Myocyte (in vitro differentiated cells): ENCODE measurements around the gene KLHL26. TPM values are rescaled to one million over a fixed set of nuclear protein-coding genes. Genes with fewer than 3 reads are reported as not detected.

Experiments
- DNase-seq: peaks from one replicate; pipeline ENCODE4 v3.0.0-alpha.2; 2012; ENCODE audit warnings: low read depth
- polyA plus RNA-seq: library from polyadenylated mRNA; unstranded; fragments of >200 nt; gene quantifications from one replicate; pipeline ENCODE4 v1.2.1, GENCODE V29; 2012; ENCODE audit warnings: missing spikeins
- total RNA-seq: library from RNA; depleted of rRNA; stranded (reverse); fragments of >200 nt; gene quantifications from 2 replicates; pipeline ENCODE4 v1.2.3, GENCODE V29; 2014

The KLHL26 gene, protein sequence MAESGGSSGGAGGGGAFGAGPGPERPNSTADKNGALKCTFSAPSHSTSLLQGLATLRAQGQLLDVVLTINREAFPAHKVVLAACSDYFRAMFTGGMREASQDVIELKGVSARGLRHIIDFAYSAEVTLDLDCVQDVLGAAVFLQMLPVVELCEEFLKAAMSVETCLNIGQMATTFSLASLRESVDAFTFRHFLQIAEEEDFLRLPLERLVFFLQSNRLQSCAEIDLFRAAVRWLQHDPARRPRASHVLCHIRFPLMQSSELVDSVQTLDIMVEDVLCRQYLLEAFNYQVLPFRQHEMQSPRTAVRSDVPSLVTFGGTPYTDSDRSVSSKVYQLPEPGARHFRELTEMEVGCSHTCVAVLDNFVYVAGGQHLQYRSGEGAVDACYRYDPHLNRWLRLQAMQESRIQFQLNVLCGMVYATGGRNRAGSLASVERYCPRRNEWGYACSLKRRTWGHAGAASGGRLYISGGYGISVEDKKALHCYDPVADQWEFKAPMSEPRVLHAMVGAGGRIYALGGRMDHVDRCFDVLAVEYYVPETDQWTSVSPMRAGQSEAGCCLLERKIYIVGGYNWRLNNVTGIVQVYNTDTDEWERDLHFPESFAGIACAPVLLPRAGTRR
- total RNA-seq = 3.5 and 3.9 TPM in 2 replicates
- 9.1 TPM for polyA plus RNA-seq

GRCh38 chr19:18636969-18637629 is at the start of gene KLHL26:
Gene KLHL26, plus strand, starts transcription at chr19:18637028. Its CDS starts 27 bp downstream, at chr19:18637055.
- DNase-seq = no peak

DNA sequence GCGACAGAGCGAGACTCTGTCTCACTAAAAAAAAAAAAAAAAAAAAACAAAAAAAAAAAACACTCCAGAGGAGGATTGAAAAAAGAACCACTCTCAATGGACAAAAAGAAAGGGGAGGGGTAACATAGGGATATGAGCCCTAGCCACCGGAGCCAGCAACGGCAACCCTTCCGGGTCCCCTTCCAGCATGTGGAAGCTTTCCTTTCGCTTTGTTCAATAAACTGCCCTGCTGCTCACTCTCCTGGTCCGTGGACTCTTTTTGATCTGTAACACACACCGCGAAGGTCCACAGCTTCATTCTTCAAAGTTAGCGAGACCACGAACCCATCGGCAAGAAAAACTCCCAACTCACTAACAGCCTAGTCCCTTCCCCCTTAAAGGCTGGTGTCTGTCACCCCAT is 49.3 kb upstream of the KLHL26 start:
- no peak for DNase-seq

DNA sequence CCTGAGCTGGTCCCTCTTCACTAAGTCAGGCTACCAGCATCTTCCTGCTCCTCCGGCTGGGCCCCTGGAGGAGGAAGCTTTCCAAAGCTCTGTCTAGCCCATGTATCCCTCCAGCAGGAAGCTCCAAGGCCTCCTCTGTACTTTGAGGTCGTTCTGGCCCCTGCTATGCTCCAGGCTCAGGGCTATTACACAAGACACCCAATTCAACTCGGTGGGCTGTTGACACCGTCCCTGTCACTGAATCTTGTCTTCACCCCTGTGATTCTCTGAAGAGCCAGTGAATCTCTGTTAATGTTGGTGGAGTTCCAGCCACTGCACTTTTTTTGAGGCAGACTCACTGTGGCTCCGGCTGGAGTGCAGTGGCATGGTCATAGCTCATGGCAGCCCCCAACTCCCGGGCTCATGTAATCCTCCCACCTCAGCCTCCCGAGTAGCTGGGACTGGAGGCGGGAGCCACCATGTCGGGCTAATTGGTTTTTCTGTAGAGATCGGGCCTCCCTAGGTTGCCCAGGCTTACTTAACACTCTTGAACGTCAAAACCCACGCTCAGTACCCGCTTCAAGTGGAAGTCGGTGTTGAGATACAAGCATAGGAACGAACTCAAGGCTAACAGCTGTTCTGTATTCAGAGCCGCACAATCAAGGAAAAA is 48.7 kb upstream of the KLHL26 start:
- no peak for DNase-seq

DNA sequence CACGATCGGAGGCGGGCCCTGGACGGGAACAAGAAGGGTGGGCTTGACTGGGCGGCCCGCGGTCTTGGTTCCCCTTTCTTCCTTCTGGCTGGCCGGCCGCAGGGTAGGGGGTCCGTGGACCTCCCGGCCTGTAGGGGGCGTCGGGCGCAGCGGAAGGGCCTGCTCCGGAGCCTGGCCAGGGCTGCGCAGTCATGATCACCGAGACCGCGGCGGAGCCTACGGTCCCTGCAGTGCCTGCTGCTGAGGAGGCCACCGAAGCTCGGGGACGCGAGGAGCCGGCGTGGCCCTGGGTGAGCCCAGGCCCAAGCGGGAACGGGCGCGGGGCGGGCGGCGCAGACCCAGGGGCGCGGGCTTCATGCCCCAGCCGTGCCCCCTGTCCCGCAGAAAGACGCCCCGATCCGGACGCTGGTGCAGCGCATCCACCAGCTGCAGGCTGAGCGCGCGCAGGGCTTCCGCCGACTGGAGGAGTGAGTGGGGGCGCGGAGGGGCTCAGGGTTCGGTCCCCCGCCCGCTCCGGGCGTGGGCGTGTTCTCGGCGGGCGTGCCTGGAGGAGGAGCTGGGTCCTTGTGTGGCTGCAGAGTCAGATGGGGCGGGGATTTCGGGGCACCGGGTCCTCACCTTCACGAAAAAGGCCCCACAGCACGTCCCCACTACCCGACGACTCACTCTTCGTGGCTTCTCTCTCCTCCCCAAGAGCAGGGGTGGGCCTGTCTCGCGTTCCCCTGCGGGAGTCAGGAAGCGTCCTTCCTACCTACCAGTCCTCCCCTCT is 48.0 kb upstream of the KLHL26 start, which contains the start of gene REX1BD:
REX1BD (plus strand) TSS at position 188 of the 769 bp plus-strand sequence; CDS start at position 192, 4 bp downstream.
- DNase-seq = peak; percentile 84

- DNase-seq = peak; percentile 50
These were observed 47.2 kb upstream of the KLHL26 start for GRCh38 chr19:18589380-18590272.

DNA sequence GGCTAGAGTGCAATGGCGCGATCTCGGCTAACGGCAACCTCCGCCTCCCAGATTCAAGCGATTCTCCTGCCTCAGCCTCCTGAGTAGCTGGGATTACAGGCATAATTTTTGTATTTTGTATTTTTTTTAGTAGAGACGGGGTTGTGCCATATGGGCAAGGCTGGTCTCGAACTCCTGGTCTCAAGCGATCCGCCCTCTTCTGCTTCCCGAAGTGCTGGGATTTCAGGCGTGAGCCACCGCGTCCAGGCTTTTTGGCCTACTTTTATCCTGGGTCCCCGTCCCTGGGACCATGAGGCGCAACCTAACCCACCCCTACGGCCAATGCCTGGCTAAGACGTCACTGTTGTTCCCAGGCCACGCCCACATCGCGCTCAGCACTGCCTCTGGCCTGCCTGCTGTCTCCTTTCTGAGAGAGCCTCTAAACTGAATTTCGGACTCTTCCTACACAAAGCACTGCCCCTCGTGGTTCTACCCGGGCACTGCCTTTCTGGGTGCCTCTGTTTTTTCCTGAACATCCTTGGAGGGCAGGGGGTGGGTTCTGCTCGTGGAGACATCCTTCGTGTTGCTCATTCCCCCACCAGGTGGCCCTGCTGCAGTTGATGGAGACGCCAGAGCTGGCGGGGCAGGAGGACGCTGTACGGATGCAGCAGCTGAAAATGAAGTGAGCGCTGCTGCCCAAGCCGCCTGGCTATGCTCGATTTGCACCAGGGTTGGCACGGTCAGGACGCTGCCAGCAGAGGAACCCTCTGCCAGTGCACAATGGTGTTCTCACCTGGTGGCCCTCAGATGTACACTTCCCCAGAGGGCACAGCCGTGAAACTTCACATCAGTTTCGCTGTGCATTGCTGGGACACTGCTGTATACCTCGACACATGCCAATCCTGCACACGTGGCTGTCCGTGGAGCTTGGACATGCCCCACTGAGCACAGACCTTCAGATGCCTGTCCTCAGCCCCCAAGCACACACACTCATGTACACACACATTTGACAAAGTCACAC is 46.3 kb upstream of the KLHL26 start:
- peak; percentile 13 for DNase-seq

DNA sequence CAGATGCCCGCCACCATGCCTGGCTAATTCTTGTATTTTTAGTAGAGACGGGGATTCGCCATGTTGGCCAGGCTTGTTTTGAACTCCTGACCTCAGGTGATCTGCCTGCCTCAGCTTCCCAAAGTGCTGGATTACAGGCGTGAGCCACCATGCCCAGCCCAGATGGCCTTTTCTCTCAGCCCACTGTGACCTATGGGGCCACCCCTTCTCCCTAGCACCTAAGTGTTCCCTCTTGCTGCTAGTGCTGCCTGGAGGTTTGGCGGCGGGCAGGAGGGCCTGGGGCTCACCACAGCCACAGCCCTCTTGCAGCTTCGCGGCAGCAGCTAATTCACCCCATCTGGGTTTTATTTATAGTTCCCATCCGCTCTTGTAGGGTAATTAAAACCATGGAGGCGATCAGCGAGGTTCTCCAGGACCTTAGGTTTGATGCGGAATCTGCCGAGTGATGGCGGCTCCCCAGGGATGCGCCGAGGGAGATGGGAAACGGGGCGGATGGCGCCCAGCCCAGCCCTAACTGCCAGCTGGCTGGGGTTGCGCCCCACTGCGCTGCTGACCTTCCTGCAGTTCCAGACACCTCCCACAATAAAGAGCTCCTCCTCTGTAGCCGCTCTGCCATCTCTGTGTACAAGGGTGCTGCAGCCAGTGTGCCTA is 45.0 kb upstream of the KLHL26 start:
- DNase-seq = no peak

GRCh38 chr19:18592732-18593131 is 44.1 kb upstream of the KLHL26 start:
- peak; percentile 18 for DNase-seq

GRCh38 chr19:18593367-18594095 is 43.3 kb upstream of the KLHL26 start:
- DNase-seq = no peak

DNA sequence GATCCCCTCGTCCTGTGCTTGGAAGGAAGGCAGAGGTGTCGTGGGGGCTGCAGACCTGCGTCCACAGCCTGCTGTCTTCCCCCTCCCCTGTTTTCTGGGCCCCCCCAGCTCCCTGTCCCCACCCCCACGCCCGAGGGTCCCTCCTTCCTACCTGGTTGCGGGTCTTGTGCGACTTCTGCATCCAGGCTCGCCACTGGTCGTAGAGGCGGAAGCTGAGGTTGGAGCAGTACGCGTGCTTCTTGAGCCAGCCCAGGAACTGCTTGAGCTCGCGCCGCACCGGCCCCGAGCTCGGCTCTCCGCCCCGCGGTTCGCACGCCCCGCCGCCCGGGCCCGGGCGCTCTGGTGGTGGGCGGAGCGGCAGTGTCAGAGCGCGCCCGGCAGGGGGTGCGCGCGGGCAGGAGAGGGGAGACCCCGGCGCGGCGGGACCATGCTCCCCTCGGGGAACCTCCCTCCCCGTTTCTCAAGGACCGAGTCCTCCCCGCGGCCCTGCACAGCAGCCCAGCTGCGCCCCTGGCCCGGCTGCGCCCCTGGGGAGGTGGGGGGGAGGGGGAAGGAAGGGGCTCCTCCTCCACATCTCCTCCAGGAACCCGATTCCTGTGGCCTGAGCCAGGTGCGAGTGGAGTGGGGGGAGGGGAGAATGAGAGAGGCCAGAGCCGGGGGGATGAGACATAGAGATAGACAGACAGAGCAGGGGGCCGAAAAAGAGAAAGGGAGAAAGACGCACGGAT is 42.6 kb upstream of the KLHL26 start:
- DNase-seq = peak; percentile 58

GRCh38 chr19:18594824-18595373 is 41.9 kb upstream of the KLHL26 start:
- no peak for DNase-seq

DNA sequence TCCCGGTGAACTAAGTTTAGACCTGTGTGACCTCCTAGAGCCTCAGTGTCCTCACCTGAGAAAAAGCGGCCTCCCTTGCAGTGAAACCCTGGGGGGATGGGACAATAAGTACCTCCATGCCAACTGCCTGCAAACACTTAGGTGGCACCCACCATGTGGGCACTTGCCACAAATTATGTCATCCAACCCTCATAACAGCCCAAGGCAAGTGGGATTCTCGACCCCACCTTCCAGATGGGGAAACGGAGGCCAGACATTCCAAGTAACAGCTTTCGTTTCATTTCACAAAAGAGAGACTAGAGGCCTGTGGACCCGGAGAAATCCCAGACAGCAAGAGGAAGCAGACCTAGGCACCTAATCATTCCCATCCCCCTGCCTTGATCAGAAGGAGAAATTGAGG is 41.4 kb upstream of the KLHL26 start:
- no peak for DNase-seq

- DNase-seq = no peak
These were observed 40.1 kb upstream of the KLHL26 start for GRCh38 chr19:18596752-18597157.

GRCh38 chr19:18597809-18598660 is 38.8 kb upstream of the KLHL26 start:
- DNase-seq = no peak

DNA sequence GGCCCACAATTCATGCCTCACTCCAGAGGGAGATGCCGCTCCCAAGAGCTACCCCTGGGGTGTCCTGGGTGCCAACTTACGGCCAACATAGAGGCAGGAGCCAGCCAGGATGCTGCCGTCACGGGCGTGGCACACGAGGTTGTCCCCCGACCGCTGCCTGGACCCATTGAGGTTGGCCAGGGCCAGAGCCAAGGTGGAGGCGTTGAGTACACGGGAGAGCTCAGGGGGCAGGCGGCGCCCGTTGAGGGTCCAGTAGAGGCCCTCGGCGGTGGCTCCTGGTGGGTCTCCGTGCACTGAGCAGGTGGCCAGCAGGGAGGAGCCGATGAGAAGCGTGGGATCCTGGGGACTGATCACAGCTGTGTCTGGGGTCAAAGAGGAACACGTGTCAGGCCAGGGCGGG is 37.3 kb upstream of the KLHL26 start:
- no peak for DNase-seq
